Activated effector memory CD4-positive, alpha-beta T cell treated with Interleukin-2 at 50 U/mL for 16 hours (primary cell): ENCODE data around the gene SPRR4.

Source experiments
- DNase-seq: peaks from one replicate; pipeline ENCODE4 v3.0.0-alpha.2; 2020

The SPRR4 gene

GRCh38 chr1:152970495-152970894, at the start of gene SPRR4:
SPRR4 (plus strand) TSS chr1:152970648; CDS start chr1:152971891, 1,243 bp downstream.
- no peak for DNase-seq

GRCh38 chr1:152924191-152924590, 46.3 kb upstream of the SPRR4 start:
- DNase-seq: no peak

- DNase-seq: no peak
Measured at GRCh38 chr1:152926091-152926490, 44.4 kb upstream of the SPRR4 start.

- no peak for DNase-seq
Measured at GRCh38 chr1:152928671-152929070, 41.8 kb upstream of the SPRR4 start.

DNA sequence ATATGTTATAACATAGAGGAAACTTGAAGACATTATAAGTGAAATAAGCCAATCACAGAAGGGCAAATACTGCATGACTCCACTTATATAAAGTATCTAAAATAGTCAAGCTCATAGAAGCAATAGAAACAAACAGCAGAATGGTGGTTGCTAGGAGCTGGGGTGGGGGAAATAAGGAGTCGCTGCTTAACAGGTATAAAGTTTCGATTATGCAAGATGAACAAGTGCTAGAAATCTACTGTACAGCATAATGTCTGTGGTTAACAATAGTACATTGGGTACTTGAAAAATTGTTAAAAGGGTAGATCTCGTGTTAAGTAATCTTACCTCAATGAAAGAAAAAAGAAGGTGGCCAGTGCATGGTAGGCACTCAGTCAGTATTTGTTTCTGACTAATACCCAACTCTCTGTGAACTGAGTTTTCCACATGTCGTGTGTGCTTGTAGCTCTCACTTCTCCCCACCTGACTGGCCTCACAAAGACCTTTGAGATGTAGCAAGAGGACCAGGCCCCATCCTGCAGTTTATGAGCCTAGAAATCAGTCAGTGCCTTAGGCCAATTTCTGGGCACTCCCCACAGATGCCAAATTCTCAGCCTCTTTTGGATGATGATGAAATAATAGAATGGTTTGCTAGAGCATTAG, 38.2 kb upstream of the SPRR4 start:
- DNase-seq: no peak

DNA sequence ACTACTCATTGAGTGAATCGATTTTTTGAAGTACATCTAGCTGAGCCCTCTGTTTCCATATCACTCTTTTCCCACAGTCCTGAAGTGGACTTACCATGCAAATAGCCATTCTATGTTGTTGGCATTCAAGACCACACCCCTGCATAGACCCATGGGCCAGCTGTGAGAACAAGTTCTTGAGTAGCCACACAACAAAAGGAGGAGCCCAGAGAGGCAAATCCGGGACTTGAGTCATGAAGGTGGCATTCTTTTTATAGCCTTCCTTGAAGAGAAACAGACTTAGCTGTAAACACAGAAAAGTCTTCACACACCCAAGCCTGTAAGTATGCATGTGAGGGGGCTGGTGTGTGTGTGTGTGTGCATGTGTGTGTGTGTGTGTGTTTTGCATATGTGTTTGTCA, 37.3 kb upstream of the SPRR4 start:
- DNase-seq: no peak

GRCh38 chr1:152940614-152941013, 29.8 kb upstream of the SPRR4 start:
- DNase-seq: no peak

DNA sequence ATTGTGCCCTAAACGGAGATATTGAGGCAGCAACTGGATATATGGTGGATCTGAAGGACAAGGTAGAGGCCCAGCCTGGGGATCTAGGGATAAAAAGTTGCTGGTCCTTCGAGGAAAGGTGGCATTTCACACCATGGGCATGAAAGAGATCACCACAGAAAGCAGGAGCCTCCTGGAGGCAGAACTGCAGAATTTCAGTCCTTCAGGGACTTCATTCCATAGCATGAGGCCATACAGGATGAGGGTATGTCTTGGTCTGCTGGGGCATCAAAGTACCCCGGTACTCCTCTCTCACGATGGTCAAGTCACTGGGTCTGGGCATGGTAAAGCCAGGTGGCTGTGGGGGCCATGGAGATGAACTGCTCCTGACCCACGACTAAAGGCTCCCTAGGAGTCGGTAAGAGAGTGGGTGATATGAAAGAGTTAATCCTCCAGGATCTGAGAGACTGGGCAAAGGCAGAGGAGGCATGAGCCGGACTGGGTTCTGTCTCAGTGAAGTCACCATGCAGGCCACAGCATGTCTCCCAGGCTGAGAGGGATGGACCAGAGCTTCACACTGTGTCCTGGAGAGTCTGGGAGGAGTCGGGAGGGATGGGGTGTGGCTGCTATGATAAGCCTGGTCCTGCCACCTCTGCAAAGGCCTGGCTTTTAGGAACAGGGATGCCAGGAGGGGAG, 29.3 kb upstream of the SPRR4 start:
- no peak for DNase-seq

DNA sequence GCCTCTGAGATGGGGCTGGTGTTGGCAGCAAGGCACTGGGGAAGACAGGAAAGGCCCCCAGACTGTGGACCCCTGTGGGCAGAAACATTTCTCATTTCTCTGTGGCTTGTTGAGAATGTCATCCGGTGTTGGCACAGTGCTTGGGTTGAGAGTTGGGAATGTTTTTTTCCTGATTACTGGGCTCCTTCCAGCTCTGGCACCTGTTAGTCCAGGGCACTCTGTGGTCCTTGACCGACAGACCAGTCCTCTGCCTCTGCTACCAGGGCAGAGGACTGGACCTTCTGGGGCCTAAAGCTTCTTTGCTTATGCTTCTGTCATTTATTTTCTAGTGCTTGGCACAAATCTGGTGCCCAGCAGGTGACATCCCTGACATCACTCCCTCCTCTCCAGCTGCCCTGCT, 28.3 kb upstream of the SPRR4 start:
- no peak for DNase-seq

GRCh38 chr1:152946248-152946647, 24.2 kb upstream of the SPRR4 start:
- no peak for DNase-seq

DNA sequence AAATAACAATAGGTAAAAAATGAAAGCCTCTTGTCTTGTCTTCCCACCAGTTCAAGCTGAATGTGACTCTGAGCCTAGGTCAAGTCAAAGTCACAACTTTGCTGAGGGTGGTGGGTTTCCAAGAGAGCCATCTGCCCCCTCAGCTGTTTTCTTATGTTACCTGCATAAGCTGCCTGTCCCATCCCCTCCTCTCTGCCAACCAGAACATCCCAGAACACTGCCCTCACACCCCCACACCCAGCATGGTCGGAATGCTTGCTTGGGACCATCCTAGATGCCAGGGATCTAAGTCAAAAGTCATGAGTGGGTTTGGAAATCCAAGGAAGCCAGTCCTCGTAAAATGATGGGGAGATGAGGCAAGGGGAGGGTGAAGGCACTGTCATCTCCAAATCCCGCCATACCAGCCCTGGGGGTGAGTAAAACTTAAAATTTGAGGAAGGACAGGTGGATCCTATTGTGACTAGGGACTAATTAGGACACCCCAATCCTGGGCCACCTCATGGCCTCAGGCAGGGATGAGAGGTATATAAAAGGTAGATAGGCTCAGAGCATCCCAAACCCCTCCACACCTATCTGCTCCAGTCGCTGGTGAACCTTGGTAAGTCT, 23.7 kb upstream of the SPRR4 start, which contains the start of gene SPRR5:
TSS of gene SPRR5 (plus strand) at position 556 of the 606 bp plus-strand sequence. CDS start 1,349 bp downstream, outside the sequence.
- DNase-seq: no peak

- no peak for DNase-seq
Measured at GRCh38 chr1:152951711-152952110, 18.7 kb upstream of the SPRR4 start.

DNA sequence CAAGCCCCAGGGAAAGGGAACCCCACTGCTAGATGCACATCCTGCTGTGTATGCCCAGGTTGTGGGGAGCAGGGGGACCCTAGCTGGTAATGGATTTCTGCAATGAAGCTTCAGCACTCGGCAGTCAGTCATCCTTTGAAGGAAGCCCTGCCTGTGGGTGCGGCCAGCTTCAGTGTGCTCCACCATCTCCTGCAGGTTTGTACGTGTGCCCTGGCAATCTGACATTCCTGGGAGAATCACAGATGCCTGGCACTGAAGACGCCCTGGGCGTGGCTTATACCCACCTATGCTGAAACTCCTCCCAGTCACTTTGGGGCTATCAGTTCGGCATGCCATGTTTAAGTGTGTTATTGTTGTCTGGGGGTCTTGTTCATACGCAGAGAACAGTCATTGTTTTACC, 16.7 kb upstream of the SPRR4 start:
- DNase-seq: no peak

GRCh38 chr1:152954436-152954835, 16.0 kb upstream of the SPRR4 start:
- DNase-seq: no peak

GRCh38 chr1:152957561-152957960, 12.9 kb upstream of the SPRR4 start:
- no peak for DNase-seq

DNA sequence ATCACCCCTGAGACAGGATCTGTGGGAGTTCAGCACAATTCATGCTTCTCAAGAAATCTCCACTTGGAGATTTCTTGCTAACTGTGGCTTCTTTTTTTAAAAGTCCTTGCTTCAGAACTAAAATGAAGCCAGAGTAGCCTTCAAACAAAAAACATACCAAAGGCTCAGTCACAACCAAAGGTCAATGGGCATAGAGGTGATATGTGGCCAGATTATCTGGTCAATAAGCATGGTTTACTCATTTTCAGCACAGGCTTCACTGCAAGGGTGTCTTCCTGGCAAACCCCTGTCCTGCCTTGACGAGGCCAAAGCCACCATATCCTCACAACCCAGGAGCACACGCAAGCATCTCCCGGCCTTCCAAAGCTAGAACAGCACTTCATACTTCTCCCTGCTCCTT, 11.2 kb upstream of the SPRR4 start:
- no peak for DNase-seq

DNA sequence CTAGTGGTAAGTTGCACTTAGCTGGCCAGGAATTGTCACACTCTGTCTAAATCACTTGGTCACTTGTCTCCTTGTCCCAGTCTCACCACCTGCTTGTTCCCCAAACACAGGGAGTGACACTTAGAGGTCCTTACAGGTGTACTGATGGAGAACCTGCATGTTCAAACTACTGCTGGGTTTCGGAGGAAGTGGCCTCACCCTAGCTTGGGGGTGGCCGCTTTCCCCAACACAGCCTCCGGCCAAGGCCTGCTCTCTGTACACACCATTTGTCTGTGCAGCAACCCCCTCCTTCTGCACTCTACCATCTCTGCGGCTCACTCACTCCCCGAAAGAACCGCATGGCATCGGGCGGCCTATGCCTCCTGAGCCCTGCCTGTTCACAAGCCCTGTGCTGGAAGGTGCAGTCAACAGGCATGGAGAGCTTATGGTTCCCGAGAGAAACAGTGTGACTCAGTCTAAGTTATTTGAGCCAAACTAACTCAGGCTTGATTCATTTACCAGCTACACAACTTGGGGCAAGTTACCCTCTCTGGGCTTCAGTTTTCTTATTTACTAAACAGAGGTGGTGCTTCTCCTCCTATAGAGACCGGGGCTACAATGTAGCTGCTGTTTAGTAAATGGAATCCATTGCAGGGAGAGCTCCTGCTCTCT, 10.5 kb upstream of the SPRR4 start:
- DNase-seq: no peak

GRCh38 chr1:152960452-152961044, 9.9 kb upstream of the SPRR4 start:
- no peak for DNase-seq

DNA sequence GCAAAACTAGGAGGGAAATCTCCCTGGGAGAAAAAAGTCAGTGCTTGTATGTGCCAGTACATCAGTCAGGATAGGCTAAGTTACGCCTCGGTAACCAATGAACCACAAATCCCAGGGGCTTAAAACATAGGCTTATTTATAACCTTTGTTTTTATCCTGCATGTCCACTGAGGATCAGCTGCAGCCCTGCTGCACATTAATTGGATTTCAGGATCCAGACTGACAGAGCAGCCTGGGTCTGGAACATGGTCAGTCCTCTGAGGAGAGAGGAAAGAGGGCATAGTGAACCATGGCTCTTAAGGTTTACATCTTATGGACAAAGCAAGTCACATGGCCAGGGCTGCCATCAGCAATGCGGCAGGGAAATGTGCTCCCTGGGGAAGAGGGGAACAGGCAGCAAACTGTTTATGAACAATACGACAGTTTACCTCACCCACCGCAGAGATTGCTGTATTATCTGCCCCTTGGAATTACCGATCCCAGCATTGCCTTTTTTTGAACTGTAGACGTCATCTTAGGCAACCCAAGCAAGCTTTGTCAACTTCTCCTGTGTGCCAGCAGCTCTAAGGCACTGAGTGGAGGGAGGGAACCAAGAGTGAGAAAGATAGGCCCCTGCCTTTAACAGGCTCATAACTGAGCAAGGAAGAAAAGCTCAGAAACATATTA, 9.1 kb upstream of the SPRR4 start:
- DNase-seq: no peak

- no peak for DNase-seq
Measured at GRCh38 chr1:152962876-152963415, 7.5 kb upstream of the SPRR4 start.

- no peak for DNase-seq
Measured at GRCh38 chr1:152964536-152964935, 5.9 kb upstream of the SPRR4 start.

DNA sequence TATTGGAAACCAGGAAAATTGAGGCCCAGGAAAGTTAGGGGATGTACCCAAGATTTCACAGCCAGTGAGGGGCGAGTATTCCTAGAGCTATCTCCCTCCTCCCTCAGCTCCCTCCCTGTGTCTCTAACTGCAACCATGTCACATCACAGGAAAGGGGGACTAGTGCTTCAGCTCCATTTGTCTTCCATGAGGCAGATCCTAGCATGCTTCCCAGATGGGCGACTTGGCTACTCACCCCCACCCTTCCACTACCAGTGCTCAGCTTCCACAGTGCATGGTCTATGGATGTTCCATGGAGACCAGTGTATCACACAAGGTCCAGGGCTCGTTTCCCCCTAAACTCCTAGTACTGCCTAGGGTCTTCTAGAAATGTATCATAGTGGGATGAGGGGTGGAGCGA, 4.6 kb upstream of the SPRR4 start:
- DNase-seq: no peak

DNA sequence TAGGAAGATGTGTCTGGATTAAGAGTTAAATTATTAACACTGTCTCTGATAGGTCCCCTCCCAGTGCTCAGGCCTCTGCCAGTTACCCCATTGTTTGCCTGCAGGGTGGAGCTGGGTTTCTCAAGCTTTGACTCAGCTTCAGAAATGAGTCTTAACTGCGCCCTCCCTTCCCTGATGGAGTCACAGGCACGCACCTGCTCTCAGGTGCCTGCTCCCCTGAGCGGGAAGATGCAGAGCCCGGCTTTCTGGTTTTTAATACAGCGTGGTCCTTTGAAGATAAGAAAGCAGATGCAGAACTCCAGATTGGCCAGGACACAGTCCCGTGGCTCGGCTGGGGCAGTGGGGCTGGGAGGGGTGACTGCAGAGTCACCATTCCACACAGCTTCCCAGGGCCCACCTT, 3.2 kb upstream of the SPRR4 start:
- DNase-seq: no peak
